Measurements from ENCODE around the gene TOP3B. TPM values are rescaled to one million over a fixed set of nuclear protein-coding genes. Genes with fewer than 3 reads are reported as not detected.

Gene TOP3B
- total and polyA plus RNA-seq, 5 donors from 2014 or later = 13.1 to 56.7 (median 15.3) TPM

DNA sequence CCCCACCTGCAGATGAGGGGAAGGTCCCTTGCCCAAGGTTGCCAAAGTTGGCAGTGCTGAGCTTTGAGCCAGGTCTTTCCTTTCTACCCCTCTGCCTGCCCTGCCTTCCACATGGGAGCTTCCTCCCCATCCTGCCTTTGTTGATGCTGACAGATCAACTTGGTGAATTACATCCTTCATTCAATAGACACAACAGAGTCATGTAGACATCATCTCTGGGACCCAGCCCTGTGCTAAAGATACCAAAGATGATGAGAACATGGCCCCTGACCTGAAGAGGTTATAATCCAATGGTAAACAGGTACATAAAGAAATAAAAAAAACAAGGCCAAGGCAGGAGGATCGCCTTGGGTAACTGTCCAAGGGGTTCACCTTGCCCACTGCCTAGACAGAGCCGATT, 72.7 kb downstream of the TOP3B start:
- ATAC-seq (ENCODE audit: low read depth in 2 of 2) (no peak), DNase-seq (no peak)
- H3K4me3 Mint-ChIP-seq = no peak overlapping the region
- Histone ChIP-seq H3K9me3 (ENCODE audit: control insufficient read depth in 2 of 2, low read length in 2 of 2) (no peaks in the 10 kb centered on the region), H3K4me1 (ENCODE audit: control insufficient read depth, insufficient read depth, low read length, poor library complexity, severe bottlenecking) (no peaks in the 10 kb centered on the region), H3K4me3 (ENCODE audit: low read depth, low read length) (no peak overlapping the region), H3K27ac (ENCODE audit: insufficient read depth, low read length, poor library complexity, severe bottlenecking) (no peak overlapping the region), H3K27me3 (ENCODE audit: control insufficient read depth, insufficient read depth, low read length) (no peaks in the 10 kb centered on the region), H3K36me3 (ENCODE audit: control insufficient read depth, insufficient read depth, low read length) (no peaks in the 10 kb centered on the region)
- no peaks in the 10 kb centered on the region for H3K9me3 Mint-ChIP-seq
- H3K27ac Mint-ChIP-seq = no peak overlapping the region
- H3K27me3 Mint-ChIP-seq = no peaks in the 10 kb centered on the region
- peaks cover 0 to 3% (median 0%) of the 10 kb centered on the region in 4 donors for H3K4me1 Mint-ChIP-seq
- peaks cover 6% of the 10 kb centered on the region for H3K36me3 Mint-ChIP-seq

GRCh38 chr22:21907638-21908522, 74.7 kb downstream of the TOP3B start:
- Histone ChIP-seq H3K9me3 (ENCODE audit: control insufficient read depth in 2 of 2, low read length in 2 of 2) (no peaks in the 10 kb centered on the region), H3K36me3 (ENCODE audit: control insufficient read depth, insufficient read depth, low read length) (no peaks in the 10 kb centered on the region), H3K4me1 (ENCODE audit: control insufficient read depth, insufficient read depth, low read length, poor library complexity, severe bottlenecking) (no peaks in the 10 kb centered on the region), H3K27ac (ENCODE audit: insufficient read depth, low read length, poor library complexity, severe bottlenecking) (no peak overlapping the region), H3K27me3 (ENCODE audit: control insufficient read depth, insufficient read depth, low read length) (no peaks in the 10 kb centered on the region), H3K4me3 (ENCODE audit: low read depth, low read length) (no peak overlapping the region)
- Mint-ChIP-seq H3K27ac (no peak overlapping the region), H3K4me3 (no peak overlapping the region), H3K27me3 (peaks cover 6% of the 10 kb centered on the region), H3K9me3 (no peaks in the 10 kb centered on the region), H3K36me3 (peaks cover 6% of the 10 kb centered on the region), H3K4me1 (peaks cover 0 to 3% (median 0%) of the 10 kb centered on the region in 4 donors)
- ATAC-seq (ENCODE audit: low read depth in 2 of 2) (no peak), DNase-seq (no peak)

Other genes with a start within 250 kb of the TOP3B start
- 8.9 TPM for gene YPEL1, start 247.0 kb downstream of the TOP3B start, total RNA-seq
- 10 to 100 TPM in 2 of 4 donors, 1 to 10 TPM in 2; 5.4 to 20.1 (median 11.3) TPM for gene YPEL1, start 247.0 kb downstream of the TOP3B start, polyA plus RNA-seq
- 88.0 TPM for gene MAPK1, start 115.1 kb downstream of the TOP3B start, total RNA-seq
- 10 to 100 TPM; 46.5 to 81.3 (median 64.7) TPM for gene MAPK1, start 115.1 kb downstream of the TOP3B start, polyA plus RNA-seq
- gene PPM1F, start 29.9 kb downstream of the TOP3B start, total RNA-seq = 19.6 TPM
- gene PPM1F, start 29.9 kb downstream of the TOP3B start, polyA plus RNA-seq = 1 to 10 TPM; 5.6 to 8.7 (median 6.6) TPM